ENCODE measurements around the gene AGBL1.

Gene AGBL1

DNA sequence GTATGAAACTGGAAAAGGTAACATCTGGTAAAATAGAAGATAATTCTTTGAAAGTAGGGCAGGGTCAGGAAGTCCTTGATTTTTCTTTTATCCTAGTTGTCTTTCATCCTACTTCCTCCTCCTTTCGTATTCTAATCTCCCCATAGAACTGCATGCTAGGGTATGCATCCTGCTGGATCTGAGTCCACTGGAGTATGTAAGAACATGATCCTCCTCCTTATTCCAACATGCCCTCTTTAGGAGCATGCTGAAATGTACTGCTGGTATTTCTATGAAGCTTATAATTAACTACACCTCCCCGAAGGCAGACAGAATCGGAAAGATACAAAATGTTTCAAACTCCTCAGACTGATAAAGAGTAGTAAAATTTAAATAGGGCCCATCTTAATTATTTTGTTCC is 493.8 kb downstream of the AGBL1 start:
- H3K36me3 ChIP-seq (replicated peaks) = no peaks in the 10 kb centered on the region
- no peak overlapping the region for H3K4me3 ChIP-seq
- peaks cover 4% of the 10 kb centered on the region; the same call in 1 of the 2 replicates for H3K9me3 ChIP-seq
- no peak for DNase-seq (ENCODE audit: low spot score in 2 of 2)
- in situ Hi-C loops (cut with MboI; ENCODE audit: low sequenced_read_pairs) = no loop called here
- no peaks in the 10 kb centered on the region for H3K27me3 ChIP-seq (ENCODE audit: low read depth)
- H3K4me1 ChIP-seq = no peaks in the 10 kb centered on the region

DNA sequence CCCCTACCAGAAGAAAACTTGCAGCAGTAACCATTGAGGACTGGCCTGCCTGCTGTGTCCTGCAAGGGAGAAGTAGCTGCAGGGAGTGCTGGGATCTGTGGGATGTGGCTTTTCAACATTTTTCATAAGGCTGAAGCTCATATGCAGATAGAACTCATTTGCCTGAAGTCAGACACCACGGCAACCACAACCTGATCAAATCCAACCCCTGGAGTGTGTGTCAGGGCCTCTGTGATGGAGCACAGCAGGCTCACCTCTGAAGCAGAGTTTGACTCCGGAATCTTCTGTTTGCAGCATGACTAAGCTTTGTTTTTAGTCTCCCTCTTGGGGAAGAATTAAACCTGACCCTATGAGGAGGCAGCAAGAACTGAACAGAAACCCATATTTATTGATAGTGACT is 508.7 kb downstream of the AGBL1 start:
- in situ Hi-C loops (cut with MboI; ENCODE audit: low sequenced_read_pairs) = no loop called here
- Histone ChIP-seq H3K4me1 (no peaks in the 10 kb centered on the region), H3K27me3 (ENCODE audit: low read depth) (no peaks in the 10 kb centered on the region), H3K36me3 (replicated peaks) (no peaks in the 10 kb centered on the region), H3K4me3 (no peak overlapping the region), H3K9me3 (no peaks in the 10 kb centered on the region)
- no peak for DNase-seq (ENCODE audit: low spot score in 2 of 2)

DNA sequence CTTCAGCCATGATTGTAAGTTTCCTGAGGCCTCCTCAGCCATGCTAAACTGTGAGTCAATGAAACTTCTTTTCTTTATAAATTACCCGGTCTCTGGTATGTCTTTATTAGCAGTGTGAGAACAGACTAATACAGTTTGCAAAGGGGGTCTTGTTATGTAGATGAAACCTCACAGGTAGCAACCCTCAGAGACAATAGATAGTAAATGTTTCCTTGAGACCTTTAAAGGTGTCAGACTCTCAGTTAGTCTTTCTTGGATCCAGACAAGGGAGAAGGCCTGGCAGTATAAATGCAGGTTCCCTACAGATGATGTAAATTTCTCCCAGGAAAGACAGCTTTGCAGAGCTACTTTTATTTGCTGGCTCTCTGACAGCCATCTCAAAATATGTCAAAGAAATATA is 510.8 kb downstream of the AGBL1 start:
- DNase-seq (ENCODE audit: low spot score in 2 of 2) = no peak
- no peaks in the 10 kb centered on the region for H3K36me3 ChIP-seq (replicated peaks)
- in situ Hi-C loops (cut with MboI; ENCODE audit: low sequenced_read_pairs) = no loop called here
- no peaks in the 10 kb centered on the region for H3K4me1 ChIP-seq
- no peaks in the 10 kb centered on the region for H3K9me3 ChIP-seq
- H3K4me3 ChIP-seq = no peak overlapping the region
- no peaks in the 10 kb centered on the region for H3K27me3 ChIP-seq (ENCODE audit: low read depth)

DNA sequence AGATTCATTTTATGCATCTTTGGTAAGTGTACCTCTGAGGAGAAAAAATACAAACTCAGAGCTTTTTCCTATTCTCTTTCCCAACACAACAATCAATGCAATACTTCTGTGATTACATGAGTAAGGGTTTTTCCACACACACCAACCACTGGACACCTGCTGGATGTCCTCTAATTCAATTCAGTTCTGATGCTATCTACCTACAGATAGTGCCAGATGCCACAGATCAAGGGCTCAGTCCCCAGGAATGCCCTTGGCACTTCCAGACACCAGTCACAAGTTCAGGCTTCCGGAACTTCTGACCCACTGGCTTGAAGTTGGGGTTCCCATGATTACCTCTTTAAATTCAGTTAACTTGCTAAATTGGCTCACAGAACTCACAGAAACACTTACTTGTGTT is 511.5 kb downstream of the AGBL1 start:
- H3K9me3 ChIP-seq = no peaks in the 10 kb centered on the region
- no peaks in the 10 kb centered on the region for H3K4me1 ChIP-seq
- H3K36me3 ChIP-seq (replicated peaks) = no peaks in the 10 kb centered on the region
- H3K4me3 ChIP-seq = no peak overlapping the region
- H3K27me3 ChIP-seq (ENCODE audit: low read depth) = no peaks in the 10 kb centered on the region
- in situ Hi-C loops (cut with MboI; ENCODE audit: low sequenced_read_pairs) = no loop called here
- no peak for DNase-seq (ENCODE audit: low spot score in 2 of 2)

DNA sequence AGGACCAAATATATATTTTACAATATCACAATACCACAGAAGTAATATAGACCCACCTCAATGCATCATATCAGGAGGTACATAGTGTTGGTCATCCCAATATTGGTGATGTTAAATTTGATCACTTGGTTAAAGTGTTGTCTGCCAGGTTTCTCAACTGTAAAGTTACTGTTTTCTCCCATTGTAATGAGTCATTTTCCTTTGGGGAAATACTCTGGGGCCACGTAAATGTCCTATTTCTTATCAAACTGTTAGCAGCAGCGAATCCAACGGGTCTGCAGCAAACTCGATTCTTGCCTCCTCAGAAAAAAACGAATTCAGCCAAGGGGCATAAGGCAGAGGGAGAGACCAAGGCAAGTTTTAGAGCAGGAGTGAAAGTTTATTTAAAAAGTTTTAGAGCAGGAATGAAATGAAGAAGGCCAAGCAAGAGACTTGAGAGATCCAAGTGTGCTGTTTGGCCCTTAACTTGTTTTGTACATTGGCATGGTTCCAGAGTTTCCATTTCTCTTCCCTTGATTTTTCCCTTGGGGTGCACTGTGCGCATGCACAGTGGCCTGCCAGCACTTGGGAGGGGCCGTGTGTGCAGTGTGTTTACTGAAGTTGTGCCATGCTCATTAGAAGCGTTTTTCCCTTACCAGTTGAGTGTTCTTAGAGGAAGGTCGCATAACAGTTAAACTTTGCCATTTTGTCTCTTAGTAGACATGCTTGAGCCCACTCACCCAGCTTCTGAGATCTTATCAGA is 512.5 kb downstream of the AGBL1 start:
- Histone ChIP-seq H3K4me1 (no peaks in the 10 kb centered on the region), H3K27me3 (ENCODE audit: low read depth) (no peaks in the 10 kb centered on the region), H3K36me3 (replicated peaks) (no peaks in the 10 kb centered on the region), H3K9me3 (no peaks in the 10 kb centered on the region), H3K4me3 (no peak overlapping the region)
- no peak for DNase-seq (ENCODE audit: low spot score in 2 of 2)
- in situ Hi-C loops (cut with MboI; ENCODE audit: low sequenced_read_pairs) = no loop called here

DNA sequence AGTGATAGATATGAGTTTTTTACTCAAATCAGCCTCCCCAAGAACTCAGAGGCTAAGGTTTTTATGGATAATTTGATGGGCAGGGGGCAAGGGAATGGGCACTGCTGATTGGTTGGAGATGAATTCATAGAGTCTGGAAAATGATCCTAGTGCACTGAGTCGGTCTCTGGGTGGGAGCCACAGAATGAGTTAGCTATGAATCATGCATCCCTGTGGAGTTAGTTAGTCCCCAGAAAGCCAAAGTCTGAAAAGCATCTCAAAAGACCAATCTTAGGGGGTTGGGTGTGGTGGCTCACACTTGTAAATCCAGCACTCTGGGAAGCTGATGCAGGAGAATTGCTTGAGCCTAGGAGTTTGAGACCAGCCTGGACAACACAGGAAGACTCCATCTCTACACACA is 516.1 kb downstream of the AGBL1 start:
- in situ Hi-C loops (cut with MboI; ENCODE audit: low sequenced_read_pairs) = no loop called here
- H3K36me3 ChIP-seq (replicated peaks) = no peaks in the 10 kb centered on the region
- H3K27me3 ChIP-seq (ENCODE audit: low read depth) = no peaks in the 10 kb centered on the region
- no peak overlapping the region for H3K4me3 ChIP-seq
- no peak for DNase-seq (ENCODE audit: low spot score in 2 of 2)
- no peaks in the 10 kb centered on the region for H3K9me3 ChIP-seq
- no peaks in the 10 kb centered on the region for H3K4me1 ChIP-seq

DNA sequence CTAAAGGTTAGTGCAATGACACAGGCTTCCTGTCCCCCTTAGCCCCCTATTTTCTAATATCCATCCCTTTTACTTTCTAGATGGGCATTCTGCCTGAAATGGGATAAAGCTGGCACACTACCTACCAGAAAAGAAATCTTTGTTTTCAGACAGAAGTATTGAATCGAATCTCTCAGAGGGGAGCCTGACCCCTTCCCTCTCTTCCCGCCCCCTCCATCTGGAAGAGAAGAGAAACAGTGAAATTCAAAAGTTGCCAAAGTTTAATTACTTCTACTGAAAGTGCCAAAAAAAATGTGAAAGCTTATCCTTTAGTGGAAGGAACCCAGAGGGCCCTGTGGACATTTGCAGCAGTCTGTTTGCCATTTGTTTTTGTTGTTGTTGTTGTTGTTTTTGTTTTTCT is 523.8 kb downstream of the AGBL1 start:
- Histone ChIP-seq H3K36me3 (replicated peaks) (no peaks in the 10 kb centered on the region), H3K4me3 (no peak overlapping the region), H3K4me1 (no peaks in the 10 kb centered on the region; the same call in 1 of the 2 replicates), H3K9me3 (no peaks in the 10 kb centered on the region), H3K27me3 (ENCODE audit: low read depth) (no peaks in the 10 kb centered on the region)
- in situ Hi-C loops (cut with MboI; ENCODE audit: low sequenced_read_pairs) = no loop called here
- DNase-seq (ENCODE audit: low spot score in 2 of 2) = no peak

DNA sequence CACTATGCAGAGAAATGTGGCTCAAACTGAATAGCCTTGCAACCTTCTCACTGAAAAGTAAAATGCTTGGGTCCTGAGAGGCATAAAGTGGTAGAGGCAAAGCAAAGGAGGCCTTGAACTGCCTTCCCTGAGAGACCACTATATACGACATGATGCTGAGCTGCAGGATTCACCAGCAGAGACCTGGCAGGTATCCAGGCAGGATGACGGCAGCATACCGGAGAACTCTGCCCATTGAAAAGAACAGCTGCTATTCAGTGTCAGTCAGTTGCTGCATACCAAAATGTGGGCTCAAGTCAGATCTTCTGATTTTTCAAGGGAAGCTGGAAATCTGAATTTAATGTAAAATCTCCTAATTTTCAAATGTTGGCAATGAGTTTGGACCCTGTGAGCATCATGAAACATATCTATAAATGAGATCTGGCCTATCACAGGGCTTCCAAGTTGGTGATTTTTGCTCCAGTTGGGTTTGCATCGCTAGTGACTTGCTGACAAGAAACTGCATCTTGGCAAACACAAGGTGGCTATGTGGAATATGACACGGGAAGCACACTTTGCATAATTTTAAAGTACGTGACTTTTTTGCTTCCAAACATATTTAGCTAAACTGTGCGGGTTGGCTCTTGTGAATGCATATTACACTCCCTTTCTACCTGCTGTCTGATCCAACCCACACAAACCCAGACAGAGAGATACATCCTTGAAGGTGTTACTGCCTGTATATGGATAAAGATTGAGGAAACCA is 529.0 kb downstream of the AGBL1 start:
- Histone ChIP-seq H3K36me3 (replicated peaks) (no peaks in the 10 kb centered on the region), H3K4me1 (no peaks in the 10 kb centered on the region; the same call in none of the 2 replicates), H3K4me3 (no peak overlapping the region), H3K27me3 (ENCODE audit: low read depth) (no peaks in the 10 kb centered on the region), H3K9me3 (no peaks in the 10 kb centered on the region)
- in situ Hi-C loops (cut with MboI; ENCODE audit: low sequenced_read_pairs) = no loop called here
- DNase-seq (ENCODE audit: low spot score in 2 of 2) = peak in 1 of 2 experiments; percentile 65

DNA sequence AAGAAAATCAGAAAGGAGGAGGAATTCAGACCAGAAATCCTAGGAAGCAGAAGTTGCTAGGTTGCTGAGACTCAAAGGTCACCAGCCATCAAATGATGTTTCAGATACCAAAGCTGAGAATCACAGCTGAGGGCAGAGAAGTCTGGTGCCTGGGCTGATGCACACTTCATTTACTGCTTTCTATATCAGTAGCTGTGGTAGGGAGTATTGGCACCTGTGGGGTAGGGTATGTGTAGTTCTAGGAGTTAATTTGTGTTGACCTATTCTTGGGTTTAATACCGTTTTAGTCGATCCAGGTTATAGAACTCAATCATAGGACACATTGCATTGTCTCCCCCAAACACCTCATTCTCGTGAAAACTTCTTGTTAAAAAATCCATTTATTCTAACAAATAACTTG is 529.6 kb downstream of the AGBL1 start:
- no peaks in the 10 kb centered on the region for H3K36me3 ChIP-seq (replicated peaks)
- no peaks in the 10 kb centered on the region for H3K9me3 ChIP-seq
- no peak overlapping the region for H3K4me3 ChIP-seq
- no peaks in the 10 kb centered on the region for H3K27me3 ChIP-seq (ENCODE audit: low read depth)
- no peaks in the 10 kb centered on the region; the same call in none of the 2 replicates for H3K4me1 ChIP-seq
- in situ Hi-C loops (cut with MboI; ENCODE audit: low sequenced_read_pairs) = no loop called here
- DNase-seq (ENCODE audit: low spot score in 2 of 2) = no peak

DNA sequence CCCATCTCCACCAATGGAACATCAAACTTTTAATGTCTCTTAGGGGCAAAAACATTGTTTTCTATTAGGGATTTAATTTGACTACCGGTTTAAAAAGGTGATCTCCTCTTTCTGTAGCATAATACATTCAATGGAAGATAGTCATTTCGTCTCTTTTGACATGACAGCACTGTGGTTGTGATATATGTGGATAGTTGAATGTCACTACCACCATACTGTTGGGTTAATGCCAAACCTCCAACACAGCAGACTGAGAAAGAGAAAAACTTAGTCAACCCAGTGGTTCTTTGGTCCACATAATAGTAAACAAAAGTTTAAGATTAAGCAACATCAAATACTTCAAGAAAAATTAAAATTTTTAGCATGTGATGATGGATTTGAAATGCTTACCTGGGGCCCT is 530.4 kb downstream of the AGBL1 start:
- no peak for DNase-seq (ENCODE audit: low spot score in 2 of 2)
- no peaks in the 10 kb centered on the region for H3K9me3 ChIP-seq
- no peaks in the 10 kb centered on the region for H3K27me3 ChIP-seq (ENCODE audit: low read depth)
- in situ Hi-C loops (cut with MboI; ENCODE audit: low sequenced_read_pairs) = no loop called here
- no peak overlapping the region for H3K4me3 ChIP-seq
- H3K4me1 ChIP-seq = no peaks in the 10 kb centered on the region; the same call in none of the 2 replicates
- no peaks in the 10 kb centered on the region for H3K36me3 ChIP-seq (replicated peaks)

DNA sequence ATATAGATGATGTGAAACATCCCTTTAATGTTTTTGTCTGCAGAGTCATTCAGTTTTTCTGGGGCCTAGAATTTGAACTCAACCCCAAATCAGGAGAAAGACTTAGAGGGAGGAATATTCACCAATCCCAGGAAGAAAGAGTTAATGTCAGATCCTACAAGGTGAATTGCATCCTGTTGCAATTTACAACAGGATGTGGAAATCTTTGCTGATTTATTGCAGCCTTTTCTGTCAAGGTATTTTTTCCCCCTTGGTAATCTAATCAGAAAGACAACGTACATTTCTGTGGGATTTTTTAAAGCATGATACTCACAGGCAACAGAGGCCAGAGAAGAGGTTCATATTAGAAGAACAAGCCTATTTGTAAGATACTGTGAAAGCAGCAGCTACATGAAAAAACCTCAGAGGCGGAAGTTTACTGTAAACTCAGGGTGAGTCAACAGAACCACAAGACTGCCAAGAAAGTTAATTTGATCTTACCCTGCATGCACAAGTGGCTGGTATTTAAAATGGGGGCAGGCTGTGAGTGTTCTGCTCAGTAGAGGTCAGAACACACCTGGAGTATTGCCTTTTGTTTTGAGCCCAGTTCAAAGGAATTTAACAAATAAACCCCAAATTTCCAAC is 531.9 kb downstream of the AGBL1 start:
- no peak overlapping the region for H3K4me3 ChIP-seq
- no peaks in the 10 kb centered on the region for H3K9me3 ChIP-seq
- in situ Hi-C loops (cut with MboI; ENCODE audit: low sequenced_read_pairs) = no loop called here
- no peaks in the 10 kb centered on the region for H3K27me3 ChIP-seq (ENCODE audit: low read depth)
- no peaks in the 10 kb centered on the region; the same call in none of the 2 replicates for H3K4me1 ChIP-seq
- no peaks in the 10 kb centered on the region for H3K36me3 ChIP-seq (replicated peaks)
- no peak for DNase-seq (ENCODE audit: low spot score in 2 of 2)

DNA sequence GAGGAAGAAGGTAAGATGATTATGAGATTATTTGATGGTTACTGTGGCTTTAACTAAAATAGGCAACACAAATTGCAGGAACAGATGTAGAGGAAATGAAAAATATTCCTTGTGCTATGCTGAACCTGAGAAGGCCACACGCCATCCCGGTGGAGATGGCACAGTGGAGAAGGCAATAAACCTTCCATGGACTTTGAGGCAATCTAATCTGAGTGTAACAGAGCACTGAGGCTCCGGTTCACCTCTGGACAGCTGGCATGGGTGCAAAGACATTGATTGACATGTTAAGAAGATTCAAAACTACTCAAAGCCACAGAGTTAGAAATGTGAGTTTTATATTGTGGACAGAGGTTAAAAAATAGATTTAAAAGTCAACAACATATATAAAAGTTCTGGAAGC is 535.7 kb downstream of the AGBL1 start:
- peaks cover 14% of the 10 kb centered on the region for H3K4me1 ChIP-seq
- H3K4me3 ChIP-seq = no peak overlapping the region
- no peak for DNase-seq (ENCODE audit: low spot score in 2 of 2)
- H3K27me3 ChIP-seq (ENCODE audit: low read depth) = no peaks in the 10 kb centered on the region
- in situ Hi-C loops (cut with MboI; ENCODE audit: low sequenced_read_pairs) = no loop called here
- no peaks in the 10 kb centered on the region for H3K9me3 ChIP-seq
- H3K36me3 ChIP-seq (replicated peaks) = no peaks in the 10 kb centered on the region

DNA sequence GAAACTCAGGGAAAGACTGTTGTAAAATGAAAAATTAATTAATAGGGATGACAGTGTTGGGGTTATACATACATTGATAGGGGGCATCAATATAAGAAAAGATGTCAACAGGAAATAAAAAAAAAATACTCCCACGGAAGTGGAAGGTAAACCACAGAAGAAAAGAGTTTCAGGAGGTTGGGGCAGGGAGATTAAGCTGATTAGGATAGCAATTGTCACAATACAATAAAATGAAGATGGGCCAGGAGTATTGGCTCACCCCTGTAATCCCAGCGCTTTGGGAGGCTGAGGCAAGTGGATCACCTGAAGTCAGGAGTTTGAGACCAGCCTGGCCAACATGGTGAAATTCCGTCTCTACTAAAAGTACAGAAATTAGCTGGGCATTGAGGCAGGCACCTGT is 536.1 kb downstream of the AGBL1 start:
- Histone ChIP-seq H3K36me3 (replicated peaks) (no peaks in the 10 kb centered on the region), H3K4me3 (no peak overlapping the region), H3K9me3 (no peaks in the 10 kb centered on the region), H3K27me3 (ENCODE audit: low read depth) (no peaks in the 10 kb centered on the region), H3K4me1 (peaks cover 16% of the 10 kb centered on the region)
- in situ Hi-C loops (cut with MboI; ENCODE audit: low sequenced_read_pairs) = no loop called here
- no peak for DNase-seq (ENCODE audit: low spot score in 2 of 2)

DNA sequence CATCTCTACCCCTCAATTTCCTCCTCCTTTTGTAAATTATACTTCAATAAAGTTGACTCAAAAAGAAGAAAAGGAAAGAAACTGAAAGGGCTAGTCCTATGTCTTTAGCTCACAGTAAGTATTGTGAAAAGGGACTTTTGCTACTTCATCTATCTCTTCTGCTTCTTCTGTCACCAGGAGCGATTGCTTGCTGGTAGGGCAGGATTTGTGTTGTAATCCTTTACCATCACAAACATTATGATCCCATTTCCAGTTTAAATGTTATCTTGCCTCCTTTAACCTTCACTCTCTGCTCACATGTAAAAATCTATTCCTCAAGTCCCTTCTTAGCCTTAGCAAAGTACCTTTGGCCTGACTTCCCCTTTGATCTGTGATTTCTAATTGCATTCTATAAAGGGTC is 537.1 kb downstream of the AGBL1 start:
- no peaks in the 10 kb centered on the region for H3K36me3 ChIP-seq (replicated peaks)
- H3K4me3 ChIP-seq = no peak overlapping the region
- DNase-seq (ENCODE audit: low spot score in 2 of 2) = no peak
- H3K27me3 ChIP-seq (ENCODE audit: low read depth) = no peaks in the 10 kb centered on the region
- no peaks in the 10 kb centered on the region for H3K9me3 ChIP-seq
- H3K4me1 ChIP-seq = peaks cover 25% of the 10 kb centered on the region
- in situ Hi-C loops (cut with MboI; ENCODE audit: low sequenced_read_pairs) = no loop called here
